HG02852 (cell line): ENCODE measurements around the gene MAP3K7.

Experiments
- ATAC-seq: cut with Tn5 transposase; IDR thresholded peaks from one replicate; pipeline ENCODE4 v1.9.1; 2021; ENCODE audit warnings: mild to moderate bottlenecking, moderate library complexity; ENCODE audit not compliant: unreplicated experiment

The MAP3K7 gene

GRCh38 chr6:90533615-90534336 lies 53.1 kb downstream of the MAP3K7 start:
- ATAC-seq, result no peak

- no peak for ATAC-seq
These were observed 56.0 kb downstream of the MAP3K7 start for GRCh38 chr6:90530882-90531281.

- no peak for ATAC-seq
These were observed 61.5 kb downstream of the MAP3K7 start for GRCh38 chr6:90525421-90525820.

GRCh38 chr6:90523779-90524310 lies 63.0 kb downstream of the MAP3K7 start:
- ATAC-seq, result no peak

GRCh38 chr6:90521955-90522354 lies 64.9 kb downstream of the MAP3K7 start:
- no peak for ATAC-seq

- no peak for ATAC-seq
These were observed 70.7 kb downstream of the MAP3K7 start for GRCh38 chr6:90516074-90516660.

GRCh38 chr6:90514496-90514895 lies 72.4 kb downstream of the MAP3K7 start:
- no peak for ATAC-seq

- ATAC-seq, result no peak
These were observed 78.1 kb downstream of the MAP3K7 start for GRCh38 chr6:90508753-90509152.

GRCh38 chr6:90502866-90503407 lies 83.9 kb downstream of the MAP3K7 start:
- ATAC-seq, result peak; percentile 79

- no peak for ATAC-seq
These were observed 84.5 kb downstream of the MAP3K7 start for GRCh38 chr6:90502381-90502780.

GRCh38 chr6:90500458-90500857 lies 86.4 kb downstream of the MAP3K7 start:
- no peak for ATAC-seq

GRCh38 chr6:90497411-90497810 lies 89.5 kb downstream of the MAP3K7 start:
- no peak for ATAC-seq

GRCh38 chr6:90496258-90497016 lies 90.4 kb downstream of the MAP3K7 start:
- ATAC-seq, result no peak

GRCh38 chr6:90495216-90495817 lies 91.6 kb downstream of the MAP3K7 start:
- ATAC-seq, result no peak

- ATAC-seq, result no peak
These were observed 92.6 kb downstream of the MAP3K7 start for GRCh38 chr6:90494067-90494780.

GRCh38 chr6:90493332-90493731 lies 93.5 kb downstream of the MAP3K7 start:
- ATAC-seq, result no peak

- no peak for ATAC-seq
These were observed 94.1 kb downstream of the MAP3K7 start for GRCh38 chr6:90492798-90493197.

GRCh38 chr6:90492369-90492768 lies 94.5 kb downstream of the MAP3K7 start:
- no peak for ATAC-seq

- no peak for ATAC-seq
These were observed 96.7 kb downstream of the MAP3K7 start for GRCh38 chr6:90490030-90490716.

- ATAC-seq, result no peak
These were observed 98.1 kb downstream of the MAP3K7 start for GRCh38 chr6:90488816-90489215.
